HepG2 (cell line): Measurements from ENCODE around the gene SNRNP48. TPM values are rescaled to one million over a fixed set of nuclear protein-coding genes. Genes with fewer than 3 reads are reported as not detected.

Source experiments
- BORCS8-MEF2B ChIP-seq: sonication (generic); formaldehyde crosslinking; IDR thresholded peaks from 2 replicates; pipeline ENCODE4 v1.8.0; 2022; ENCODE audit warnings: mild to moderate bottlenecking, missing genetic modification reagents
- GABPB1 ChIP-seq: IDR thresholded peaks from 2 replicates; pipeline ENCODE4 v1.6.1; 2016; ENCODE audit warnings: mild to moderate bottlenecking, missing genetic modification reagents, moderate library complexity, missing compliant biosample characterization
- HBP1 ChIP-seq: IDR thresholded peaks from 2 replicates; pipeline ENCODE4 v1.6.1; 2016; ENCODE audit warnings: low read depth, control low read depth
- KAT2B ChIP-seq: fragments of 150-350 bp; IDR thresholded peaks from 2 replicates; pipeline ENCODE4 v1.6.1; 2014; ENCODE audit warnings: low read depth, low read length, borderline replicate concordance
- KDM5A ChIP-seq: fragments of 200-600 bp; sonication (generic); IDR thresholded peaks from 2 replicates; pipeline ENCODE4 v1.7.0; 2018; ENCODE audit warnings: antibody characterized with exemption, mild to moderate bottlenecking, low read length, borderline replicate concordance
- MAZ ChIP-seq, 2 experiments: sonication (generic) in 1 of 2; formaldehyde crosslinking in 1 of 2; IDR thresholded peaks; 2 replicates each; pipeline versions ENCODE4 v1.5.0 to v1.6.1; 2012 to 2020; ENCODE audit warnings: low read depth in 2 of 2, mild to moderate bottlenecking in 2 of 2, borderline replicate concordance in 1 of 2, improper control_type of control experiment in 1 of 2, low read length in 1 of 2, missing genetic modification reagents in 1 of 2, moderate library complexity in 1 of 2
- MXD3 ChIP-seq: IDR thresholded peaks from 2 replicates; pipeline ENCODE4 v1.6.1; 2016; ENCODE audit warnings: mild to moderate bottlenecking, missing biosample characterization, missing genetic modification reagents
- NBN ChIP-seq: fragments of 450-650 bp; conservative IDR thresholded peaks from 2 replicates; pipeline ENCODE4 v1.6.1; 2017
- PAWR ChIP-seq: sonication (generic); formaldehyde crosslinking; IDR thresholded peaks from 2 replicates; pipeline ENCODE4 v1.4.0; 2020; ENCODE audit warnings: missing genetic modification reagents, mild to moderate bottlenecking, borderline replicate concordance
- SAFB2 ChIP-seq: sonication (generic); formaldehyde crosslinking; IDR thresholded peaks from 2 replicates; pipeline ENCODE4 v1.5.1; 2020; ENCODE audit warnings: missing genetic modification reagents, low read depth, mild to moderate bottlenecking, borderline replicate concordance
- SKI ChIP-seq: fragments of 450-650 bp; IDR thresholded peaks from one replicate; pipeline ENCODE4 v1.6.1; 2018; ENCODE audit warnings: mild to moderate bottlenecking; ENCODE audit not compliant: partially characterized antibody
- TBL1XR1 ChIP-seq: fragments of 150-350 bp; IDR thresholded peaks from 2 replicates; pipeline ENCODE4 v1.6.1; 2014; ENCODE audit warnings: borderline replicate concordance, low read length; ENCODE audit not compliant: partially characterized antibody
- ZFP91 ChIP-seq: sonication (generic); formaldehyde crosslinking; IDR thresholded peaks from 2 replicates; pipeline ENCODE4 v1.9.0; 2022; ENCODE audit warnings: missing genetic modification reagents, mild to moderate bottlenecking, borderline replicate concordance
- ZHX1 ChIP-seq: sonication (generic); formaldehyde crosslinking; IDR thresholded peaks from 2 replicates; pipeline ENCODE4 v1.8.1; 2022; ENCODE audit warnings: low read depth, mild to moderate bottlenecking, missing genetic modification reagents
- ZNF326 ChIP-seq: sonication (generic); formaldehyde crosslinking; IDR thresholded peaks from 2 replicates; pipeline ENCODE4 v1.4.0; 2020; ENCODE audit warnings: missing genetic modification reagents, borderline replicate concordance
- ZNF362 ChIP-seq: sonication (generic); formaldehyde crosslinking; IDR thresholded peaks from 2 replicates; pipeline ENCODE4 v1.4.0; 2020; ENCODE audit warnings: missing genetic modification reagents, mild to moderate bottlenecking, borderline replicate concordance
- ZNF672 ChIP-seq: sonication (generic); formaldehyde crosslinking; IDR thresholded peaks from 2 replicates; pipeline ENCODE4 v1.8.1; 2022; ENCODE audit warnings: missing genetic modification reagents
- ZNF839 ChIP-seq: sonication (generic); formaldehyde crosslinking; IDR thresholded peaks from 2 replicates; pipeline ENCODE4 v1.4.0; 2020; ENCODE audit warnings: missing genetic modification reagents, mild to moderate bottlenecking, borderline replicate concordance
- polyA plus RNA-seq, 8 experiments: library from polyadenylated mRNA; depleted of rRNA in 3 of 8; stranded (reverse) in 7 of 8; unstranded in 1 of 8; fragments of >200 nt; fragmentation: Illumina TruSeq in 4 of 8; extraction: Trizol in 4 of 8; gene quantifications; 2 replicates each; pipeline versions ENCODE4 v1.2.1 to v1.2.3, GENCODE V29; 2011 to 2016; ENCODE audit warnings: low read depth in 4 of 8, missing spikeins in 1 of 8, mixed read lengths in 1 of 8; ENCODE audit not compliant: insufficient read depth in 1 of 8
- total RNA-seq, 5 experiments: library from RNA; depleted of rRNA; stranded (reverse); fragments of >200 nt; fragmentation: Illumina TruSeq; extraction: Trizol; gene quantifications; 2 replicates each; pipeline ENCODE4 v1.2.3, GENCODE V29; 2016; ENCODE audit warnings: low read depth in 1 of 5

SNRNP48 gene
- total and polyA plus RNA-seq, 2 of the 13 experiments (the other 11 are each of a cell fraction or from before 2014, with no cell fraction given), result 17.5 to 47.5 TPM

GRCh38 chr6:7561153-7561964 lies 28.6 kb upstream of the SNRNP48 start (continued):
- TF ChIP-seq ZFP91 (CRISPR knock-in tag) (peak; percentile 96), NBN (no peak), BORCS8-MEF2B (peak; percentile 70), PAWR (CRISPR knock-in tag) (no peak), SAFB2 (peak; percentile 84; the same call in 1 of the 2 replicates), ZHX1 (CRISPR knock-in tag) (no peak; the same call in 1 of the 2 replicates), GABPB1 (CRISPR knock-in tag) (no peak; the same call in 1 of the 2 replicates), HBP1 (CRISPR knock-in tag) (no peak; the same call in 1 of the 2 replicates), KAT2B (no peak), ZNF362 (CRISPR knock-in tag) (peak; percentile 88; the same call in 1 of the 2 replicates), MAZ (IDR thresholded peaks at IDR 0.05; ENCODE audit: borderline replicate concordance, low read depth, low read length) (no peak), MAZ (CRISPR knock-in tag; IDR thresholded peaks at IDR 0.05; ENCODE audit: low read depth) (no peak; the same call in 1 of the 2 replicates), ZNF672 (CRISPR knock-in tag) (no peak), ZNF839 (CRISPR knock-in tag) (0 out of 2 replicates have a peak, but pooled peaks have one; percentile 29), TBL1XR1 (peak; percentile 25), ZNF326 (no peak), KDM5A (no peak), MXD3 (0 out of 2 replicates have a peak, but pooled peaks have one; percentile 51), SKI (peak; percentile 90)
